Mammary epithelial cell (primary cell): ENCODE measurements around the gene IFT43.

ENCODE experiments used
- CTCF ChIP-seq, 2 donors: IDR thresholded peaks in 1 of 2; conservative IDR thresholded peaks in 1 of 2; 2 replicates each; pipeline ENCODE4 v1.5.1; 2011 to 2012; ENCODE audit warnings: inconsistent platforms in 2 of 2, low read length in 2 of 2, mild to moderate bottlenecking in 2 of 2, control low read depth in 1 of 2, low read depth in 1 of 2; ENCODE audit not compliant: insufficient read depth in 1 of 2; ENCODE audit errors: extremely low read depth in 1 of 2
- EZH2 ChIP-seq: IDR thresholded peaks from 2 replicates; pipeline ENCODE4 v1.6.1; 2012; ENCODE audit warnings: low read length, inconsistent platforms, borderline replicate concordance

GRCh38 chr14:76112889-76113624, 127.5 kb downstream of the IFT43 start:
- TF ChIP-seq EZH2 (no peak), CTCF (conservative IDR thresholded peaks at IDR 0.05 in 1 of 2, IDR thresholded peaks at IDR 0.05 in 1 of 2; ENCODE audit: extremely low read depth in 1 of 2, insufficient read depth in 1 of 2, low read depth in 1 of 2, low read length in 2 of 2) (no peak)
